Epithelial cell of esophagus (primary cell): ENCODE results near the gene HTT.

ENCODE experiments used
- DNase-seq: peaks from one replicate; pipeline ENCODE4 v3.0.0; 2010; ENCODE audit warnings: low read depth
- H3K4me3 ChIP-seq: 2 replicates; pipeline ENCODE4 v1.5.1; 2011; ENCODE audit warnings: mild to moderate bottlenecking, low read length, control low read depth
- CTCF ChIP-seq: IDR thresholded peaks from 2 replicates; pipeline ENCODE4 v1.5.1; 2011; ENCODE audit warnings: low read depth, mild to moderate bottlenecking, low read length, control low read depth, inconsistent platforms; ENCODE audit not compliant: insufficient read depth; ENCODE audit errors: missing control alignments

HTT gene

GRCh38 chr4:3183008-3183407 lies 108.5 kb downstream of the HTT start:
- no peak overlapping the region for H3K4me3 ChIP-seq
- DNase-seq = no peak
- TF ChIP-seq CTCF = no peak

- H3K4me3 ChIP-seq = no peak overlapping the region
- DNase-seq = no peak
- TF ChIP-seq CTCF = no peak
Observed at GRCh38 chr4:3184725-3185124, 110.2 kb downstream of the HTT start.

- no peak overlapping the region for H3K4me3 ChIP-seq
- no peak for DNase-seq
- no peak for TF ChIP-seq CTCF
Observed at GRCh38 chr4:3186609-3187008, 112.1 kb downstream of the HTT start.

- no peak for DNase-seq
- H3K4me3 ChIP-seq = no peak overlapping the region
- TF ChIP-seq CTCF = no peak
Observed at GRCh38 chr4:3188118-3188517, 113.6 kb downstream of the HTT start.

GRCh38 chr4:3189459-3189858 lies 115.0 kb downstream of the HTT start:
- H3K4me3 ChIP-seq = no peak overlapping the region
- no peak for TF ChIP-seq CTCF
- no peak for DNase-seq

GRCh38 chr4:3190549-3190948 lies 116.1 kb downstream of the HTT start:
- no peak overlapping the region for H3K4me3 ChIP-seq
- DNase-seq = no peak
- no peak for TF ChIP-seq CTCF

- no peak for TF ChIP-seq CTCF
- no peak overlapping the region for H3K4me3 ChIP-seq
- DNase-seq = peak; percentile 7
Observed at GRCh38 chr4:3192188-3192587, 117.7 kb downstream of the HTT start.
